SK-N-SH treated with all-trans-retinoic acid at 6 μM for 48 hours (cell line): ENCODE results near the gene NTF3.

Experiments
- SNAI2 ChIP-seq: fragments of 250-450 bp; sonication (Bioruptor Pico); IDR thresholded peaks from 2 replicates; pipeline ENCODE4 v1.5.0; 2020; ENCODE audit warnings: mild to moderate bottlenecking, moderate library complexity
- ZFP3 ChIP-seq: fragments of 250-450 bp; sonication (Bioruptor Pico); IDR thresholded peaks from 2 replicates; pipeline ENCODE4 v1.5.0; 2020; ENCODE audit warnings: mild to moderate bottlenecking, moderate library complexity
- TF ChIP-seq, protein P1 (sequence below): fragments of 250-450 bp; sonication (Bioruptor Pico); IDR thresholded peaks from 2 replicates; pipeline ENCODE4 v1.5.1; 2020; ENCODE audit warnings: low read depth, mild to moderate bottlenecking, moderate library complexity

DNA sequence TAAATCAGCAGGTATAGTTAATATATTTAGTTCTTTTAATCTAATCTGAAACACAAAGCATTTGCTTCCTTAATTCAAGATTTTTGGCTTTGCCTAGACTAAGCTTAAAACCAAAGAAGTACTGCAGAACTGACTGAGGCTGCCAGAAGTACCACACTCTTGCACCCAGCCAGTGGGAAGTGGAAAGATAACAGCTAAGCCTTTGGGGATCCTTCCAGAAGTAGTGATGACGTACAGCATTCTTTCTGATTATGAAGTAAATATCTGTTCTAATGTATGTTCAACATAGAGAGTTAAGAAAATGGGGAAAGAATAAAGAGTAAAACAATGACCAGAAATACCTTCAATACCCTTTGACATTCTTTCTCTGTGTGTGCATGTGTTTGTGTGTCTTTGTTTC, 19.3 kb downstream of the NTF3 start:
- TF ChIP-seq SNAI2 (no peak), ZFP3 (CRISPR knock-in tag) (no peak)
- TF ChIP-seq, protein P1, sequence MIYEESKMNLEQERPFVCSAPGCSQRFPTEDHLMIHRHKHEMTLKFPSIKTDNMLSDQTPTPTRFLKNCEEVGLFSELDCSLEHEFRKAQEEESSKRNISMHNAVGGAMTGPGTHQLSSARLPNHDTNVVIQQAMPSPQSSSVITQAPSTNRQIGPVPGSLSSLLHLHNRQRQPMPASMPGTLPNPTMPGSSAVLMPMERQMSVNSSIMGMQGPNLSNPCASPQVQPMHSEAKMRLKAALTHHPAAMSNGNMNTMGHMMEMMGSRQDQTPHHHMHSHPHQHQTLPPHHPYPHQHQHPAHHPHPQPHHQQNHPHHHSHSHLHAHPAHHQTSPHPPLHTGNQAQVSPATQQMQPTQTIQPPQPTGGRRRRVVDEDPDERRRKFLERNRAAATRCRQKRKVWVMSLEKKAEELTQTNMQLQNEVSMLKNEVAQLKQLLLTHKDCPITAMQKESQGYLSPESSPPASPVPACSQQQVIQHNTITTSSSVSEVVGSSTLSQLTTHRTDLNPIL (CRISPR knock-in tag): no peak
